Measurements from ENCODE around the gene PXDC1.
"Not testable (repeated sequence)": the region's sequence is repeated elsewhere in the genome, so short reads cannot be mapped to it uniquely, and the experiment has no call there.

Gene PXDC1

DNA sequence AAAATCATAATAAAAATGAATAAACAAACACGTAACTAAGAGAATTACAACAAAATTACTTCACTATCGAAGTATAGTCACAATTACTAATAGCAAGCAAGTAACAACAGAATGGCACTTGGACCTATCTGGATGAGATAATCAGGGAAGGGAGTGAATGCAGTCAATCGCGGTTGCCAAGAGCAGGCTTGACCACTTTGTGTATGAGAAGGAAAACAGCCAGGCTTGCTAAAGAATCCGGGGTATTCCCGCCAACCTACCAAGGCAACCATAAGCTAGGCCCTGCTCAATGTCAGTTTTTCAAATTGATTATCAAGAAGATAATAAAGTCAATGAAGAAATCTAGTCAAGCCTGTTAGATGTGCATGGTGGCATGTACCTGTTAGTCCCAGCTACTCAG lies 39.7 kb downstream of the PXDC1 start:
- DNase-seq (ENCODE audit: low read depth in 2 of 2), result no peak

GRCh38 chr6:3710403-3710802 lies 41.1 kb downstream of the PXDC1 start:
- DNase-seq (ENCODE audit: low read depth in 2 of 2), result no peak

DNA sequence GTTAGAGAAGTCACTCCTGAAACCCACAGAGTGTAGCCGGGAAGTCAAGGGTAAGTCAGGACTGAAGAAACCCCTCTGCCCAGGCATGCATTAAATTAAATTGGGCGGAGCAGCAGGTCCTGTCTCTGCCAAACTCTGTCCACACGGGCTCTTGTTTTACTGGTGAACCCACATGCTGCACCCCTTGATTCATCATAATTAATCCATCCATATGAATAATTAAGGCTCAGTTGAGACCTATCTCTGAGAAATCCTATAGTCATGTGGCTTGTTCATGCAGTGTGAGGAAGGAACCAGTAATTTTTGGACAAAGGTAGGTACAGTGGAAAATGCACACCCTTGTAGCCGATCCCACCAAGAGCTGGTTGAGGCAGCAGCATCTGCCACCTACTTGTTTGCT lies 43.0 kb downstream of the PXDC1 start:
- no peak for DNase-seq (ENCODE audit: low read depth in 2 of 2)

- no peak for DNase-seq (ENCODE audit: low read depth in 2 of 2)
Measured at GRCh38 chr6:3707751-3708412, 43.6 kb downstream of the PXDC1 start.

GRCh38 chr6:3707024-3707423 lies 44.5 kb downstream of the PXDC1 start:
- no peak for DNase-seq (ENCODE audit: low read depth in 2 of 2)

- DNase-seq (ENCODE audit: low read depth in 2 of 2), result no peak
Measured at GRCh38 chr6:3706547-3706946, 45.0 kb downstream of the PXDC1 start.

GRCh38 chr6:3701631-3702030 lies 49.9 kb downstream of the PXDC1 start:
- DNase-seq (ENCODE audit: low read depth in 2 of 2), result no peak

GRCh38 chr6:3699231-3699630 lies 52.3 kb downstream of the PXDC1 start:
- DNase-seq (ENCODE audit: low read depth in 2 of 2), result no peak

GRCh38 chr6:3698021-3698420 lies 53.5 kb downstream of the PXDC1 start:
- DNase-seq (ENCODE audit: low read depth in 2 of 2), result no peak

GRCh38 chr6:3697609-3698008 lies 53.9 kb downstream of the PXDC1 start:
- no peak for DNase-seq (ENCODE audit: low read depth in 2 of 2)

DNA sequence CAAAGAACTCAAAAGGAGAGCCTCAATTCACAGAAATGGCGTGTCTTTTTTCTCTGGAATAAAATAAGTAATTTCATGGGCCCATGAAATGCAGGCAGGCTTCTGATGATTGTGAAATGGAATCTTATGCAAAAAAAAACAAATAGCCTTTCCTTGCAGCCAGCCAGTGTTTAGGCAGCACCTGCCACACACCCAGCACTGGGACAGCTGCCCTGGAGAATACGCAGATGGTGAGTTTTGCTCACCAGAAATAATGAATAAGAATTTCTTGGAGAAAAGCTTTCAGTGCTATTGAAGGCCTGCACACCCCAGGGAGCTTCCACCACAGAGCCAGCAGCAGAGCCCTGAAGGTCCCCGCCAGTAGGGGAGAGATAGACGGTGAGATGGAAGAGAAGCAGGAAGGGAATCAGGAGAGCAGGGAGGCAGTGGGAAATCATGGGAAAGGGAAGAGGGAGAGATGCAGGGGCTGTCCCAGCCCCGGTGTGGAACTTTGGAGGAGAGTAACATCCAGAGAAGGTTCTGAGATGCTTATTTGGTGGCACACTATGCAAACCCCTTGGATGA lies 54.9 kb downstream of the PXDC1 start:
- no peak for DNase-seq (ENCODE audit: low read depth in 2 of 2)

DNA sequence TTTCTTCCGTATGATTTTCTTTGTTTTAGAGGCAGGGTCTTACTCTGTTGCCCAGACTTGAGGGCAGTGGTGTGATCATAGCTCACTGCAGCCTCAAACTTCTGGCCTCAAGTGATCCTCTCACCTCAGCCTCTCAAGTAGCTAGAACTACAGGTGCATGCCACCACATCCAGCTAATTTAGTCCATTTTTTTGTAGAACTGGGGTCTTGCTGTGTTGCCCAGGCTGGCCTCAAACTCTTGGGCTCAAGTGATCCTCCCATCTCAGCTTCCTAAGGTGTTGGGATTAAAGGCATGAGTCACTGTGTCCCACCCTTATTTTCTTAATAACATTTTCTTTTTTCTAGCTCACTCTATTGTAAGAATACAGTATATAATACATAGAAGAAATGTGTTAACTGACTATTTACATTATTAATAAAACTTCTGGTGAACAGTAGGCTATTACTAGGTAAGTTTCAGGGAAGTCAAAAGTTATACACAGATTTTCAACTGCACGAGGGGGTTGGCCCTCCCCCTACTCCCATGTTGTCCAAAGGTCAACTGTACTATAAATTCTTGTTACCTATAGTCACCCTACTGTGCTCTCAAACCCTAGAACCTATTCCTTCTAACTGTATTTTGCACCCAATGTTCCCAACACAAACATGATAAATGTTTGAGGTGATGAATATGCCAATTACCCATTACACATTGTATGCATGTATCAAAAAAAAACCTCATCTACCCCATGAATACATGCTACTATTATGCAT lies 56.3 kb downstream of the PXDC1 start:
- no peak for DNase-seq (ENCODE audit: low read depth in 2 of 2)

- DNase-seq (ENCODE audit: low read depth in 2 of 2), result no peak
Measured at GRCh38 chr6:3693831-3694230, 57.7 kb downstream of the PXDC1 start.

GRCh38 chr6:3690506-3690905 lies 61.0 kb downstream of the PXDC1 start:
- no peak for DNase-seq (ENCODE audit: low read depth in 2 of 2)

DNA sequence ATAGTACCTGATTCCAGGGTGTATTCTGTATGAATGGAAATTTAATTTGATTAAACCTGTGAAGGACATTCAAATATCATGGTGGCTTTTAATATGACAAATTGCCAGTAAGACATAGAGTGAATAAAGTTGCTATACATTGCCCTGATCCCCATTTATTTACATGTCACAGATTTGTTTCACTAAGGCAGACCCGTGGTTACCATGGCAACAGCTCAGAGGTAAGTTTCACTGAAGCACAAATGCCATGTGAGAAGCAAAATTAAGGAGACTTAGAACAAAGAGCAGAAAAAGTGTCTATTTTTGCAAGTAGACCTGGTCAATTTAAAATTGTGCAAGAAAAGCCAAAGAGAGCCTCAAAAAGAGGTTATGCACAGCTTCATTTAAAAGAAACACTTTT lies 63.7 kb downstream of the PXDC1 start:
- no peak for DNase-seq (ENCODE audit: low read depth in 2 of 2)

DNA sequence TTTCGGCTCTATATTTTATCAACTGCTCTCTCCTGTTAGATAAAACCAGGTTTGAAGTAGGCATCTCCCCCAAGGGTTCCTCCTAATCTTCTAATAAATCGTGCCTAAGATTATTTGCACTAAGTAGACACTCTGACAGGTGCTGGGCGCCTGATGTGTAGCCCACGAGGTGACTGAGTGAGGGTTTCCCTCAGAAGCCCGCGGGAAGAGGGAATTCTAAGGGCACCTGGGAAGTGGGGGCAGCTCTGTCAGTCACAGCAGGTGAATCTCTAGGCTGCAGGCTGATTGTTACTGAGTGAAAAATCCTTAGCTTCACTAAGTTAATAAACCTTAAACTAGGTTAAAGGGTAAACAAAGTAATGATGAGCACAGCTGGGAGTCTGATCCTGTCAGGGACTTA lies 68.2 kb downstream of the PXDC1 start:
- no peak for DNase-seq (ENCODE audit: low read depth in 2 of 2)

GRCh38 chr6:3678946-3679345 lies 72.6 kb downstream of the PXDC1 start:
- DNase-seq (ENCODE audit: low read depth in 2 of 2), result no peak

DNA sequence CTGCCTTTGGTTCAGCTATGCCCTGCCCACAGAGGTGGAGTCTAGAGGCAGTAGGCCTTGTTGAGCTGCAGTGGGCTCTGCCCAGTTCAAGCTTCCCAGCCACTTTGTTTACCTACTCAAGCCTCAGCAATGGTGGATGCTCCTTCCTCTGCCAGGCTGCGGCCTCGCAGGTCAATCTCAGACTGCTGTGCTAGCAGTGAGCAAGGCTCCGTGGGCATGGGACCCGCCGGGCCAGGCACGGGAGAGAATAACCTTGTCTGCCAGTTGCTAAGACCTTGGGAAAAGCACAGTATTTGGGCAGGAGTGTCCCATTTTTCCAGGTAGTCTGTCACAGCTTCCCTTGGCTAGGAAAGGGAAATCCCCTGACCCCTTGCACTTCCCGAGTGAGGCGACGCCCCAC lies 73.8 kb downstream of the PXDC1 start:
- DNase-seq (ENCODE audit: low read depth in 2 of 2), result not testable (repeated sequence)

- DNase-seq (ENCODE audit: low read depth in 2 of 2), result not testable (repeated sequence)
Measured at GRCh38 chr6:3677351-3677750, 74.2 kb downstream of the PXDC1 start.

Data from stimulated activated CD4-positive, alpha-beta T cell treated with anti-CD3 and anti-CD28 coated beads, Interleukin-12 subunit alpha, Interleukin-12 subunit beta, amount 100 ng/mL, for 24 hours (primary cell).